H1 (cell line): ENCODE measurements around the gene KLHL3. TPM values are rescaled to one million over a fixed set of nuclear protein-coding genes. Genes with fewer than 3 reads are reported as not detected.

Source experiments
- CTCF ChIA-PET: fragments of 300-600 bp; sonication (Branson Sonifier 250); formaldehyde crosslinking; loops from one replicate; lab custom pipeline; 2021; ENCODE audit not compliant: partially characterized antibody; lab: Charles Lee
- POLR2A ChIA-PET: fragments of 300-600 bp; sonication (Branson Sonifier 250); formaldehyde crosslinking; loops from one replicate; lab custom pipeline; 2021; ENCODE audit warnings: inconsistent platforms; ENCODE audit not compliant: partially characterized antibody; lab: Charles Lee
- DNase-seq, 2 experiments: peaks; one replicate each; pipeline versions ENCODE4 v3.0.0 to v3.0.0-alpha.2; 2010 to 2022; ENCODE audit warnings: low spot score in 2 of 2, low read depth in 1 of 2, mixed read lengths in 1 of 2
- FAIRE-seq: peaks from 2 replicates; lab custom pipeline; 2011; peaks lifted over from hg19 to GRCh38; lab: Jason Lieb, UNC
- H2AFZ ChIP-seq: 2 replicates; pipeline ENCODE4 v1.8.1; 2012; ENCODE audit warnings: low read length, inconsistent platforms
- H2AK5ac ChIP-seq: 2 replicates; pipeline ENCODE4 v1.6.1; 2013; ENCODE audit warnings: low read depth, low read length
- H2BK120ac ChIP-seq: replicated peaks from 2 replicates; pipeline ENCODE3; 2013; ENCODE audit warnings: low read depth, low read length, inconsistent platforms
- H2BK12ac ChIP-seq: 2 replicates; pipeline ENCODE4 v1.6.1; 2013; ENCODE audit warnings: low read depth, low read length
- H2BK15ac ChIP-seq: 2 replicates; pipeline ENCODE4 v1.6.1; 2013; ENCODE audit warnings: low read length
- H2BK20ac ChIP-seq: 2 replicates; pipeline ENCODE4 v1.6.1; 2013; ENCODE audit warnings: low read length
- H2BK5ac ChIP-seq: 2 replicates; pipeline ENCODE4 v1.6.1; 2013; ENCODE audit warnings: low read depth, low read length
- H3K14ac ChIP-seq: 2 replicates; pipeline ENCODE4 v1.6.1; 2013; ENCODE audit warnings: inconsistent platforms; ENCODE audit not compliant: insufficient read length
- H3K18ac ChIP-seq: 2 replicates; pipeline ENCODE4 v1.6.1; 2013; ENCODE audit warnings: low read length; ENCODE audit errors: extremely low read depth
- H3K23ac ChIP-seq: 2 replicates; pipeline ENCODE4 v1.6.1; 2013; ENCODE audit warnings: inconsistent platforms; ENCODE audit not compliant: insufficient read length
- H3K23me2 ChIP-seq: 2 replicates; pipeline ENCODE4 v1.6.1; 2013; ENCODE audit warnings: low read depth, low read length
- H3K27ac ChIP-seq: 2 replicates; pipeline ENCODE4 v1.6.1; 2011; ENCODE audit warnings: low read depth, low read length, inconsistent platforms
- H3K27me3 ChIP-seq, 4 experiments: replicated peaks in 1 of 4; 1 replicate in 1 of 4; 2 replicates in 3 of 4; pipeline versions ENCODE4 v1.6.1 to v1.8.1; 2011 to 2013; ENCODE audit warnings: low read length in 3 of 4, mild to moderate bottlenecking in 3 of 4, inconsistent platforms in 2 of 4, mixed read lengths in 2 of 4, moderate library complexity in 1 of 4; ENCODE audit not compliant: control insufficient read depth in 3 of 4, insufficient read depth in 3 of 4; ENCODE audit errors: extremely low read depth in 1 of 4
- H3K36me3 ChIP-seq, 4 experiments: 2 replicates each; pipeline versions ENCODE4 v1.6.1 to v1.8.1; 2011 to 2013; ENCODE audit warnings: mild to moderate bottlenecking in 4 of 4, low read length in 3 of 4, moderate library complexity in 2 of 4, control low read depth in 1 of 4, inconsistent platforms in 1 of 4; ENCODE audit not compliant: insufficient read depth in 4 of 4, control insufficient read depth in 2 of 4
- H3K4ac ChIP-seq: replicated peaks from 2 replicates; pipeline ENCODE3; 2013; ENCODE audit warnings: low read length, low read depth, mixed read lengths, inconsistent platforms; ENCODE audit not compliant: insufficient read length
- H3K4me1 ChIP-seq, 4 experiments: replicated peaks in 1 of 4; 1 replicate in 1 of 4; 2 replicates in 3 of 4; pipeline versions ENCODE4 v1.6.1 to v1.8.1; 2011 to 2013; ENCODE audit warnings: low read length in 3 of 4, inconsistent platforms in 2 of 4, mixed read lengths in 1 of 4; ENCODE audit not compliant: insufficient read depth in 4 of 4, control insufficient read depth in 3 of 4
- H3K4me2 ChIP-seq, 2 experiments: 2 replicates each; pipeline versions ENCODE4 v1.6.1 to v1.8.1; 2011 to 2013; ENCODE audit warnings: low read depth in 2 of 2, low read length in 2 of 2, control low read depth in 1 of 2, inconsistent platforms in 1 of 2, mild to moderate bottlenecking in 1 of 2; ENCODE audit not compliant: insufficient read depth in 1 of 2
- H3K4me3 ChIP-seq, 4 experiments: fragments of 200-600, 300-600 bp in 1 of 4; sonication (generic), shearing (Covaris generic), sonication (Bioruptor Twin) in 1 of 4; 2 replicates each; pipeline versions ENCODE4 v1.5.1 to v1.8.1; 2011 to 2016; ENCODE audit warnings: low read length in 4 of 4, low read depth in 3 of 4, control low read depth in 2 of 4, inconsistent platforms in 2 of 4, mild to moderate bottlenecking in 2 of 4, mixed read lengths in 1 of 4, moderate library complexity in 1 of 4; ENCODE audit not compliant: insufficient read depth in 2 of 4; ENCODE audit errors: extremely low read depth in 1 of 4
- H3K56ac ChIP-seq: replicated peaks from 2 replicates; pipeline ENCODE3; 2013; ENCODE audit warnings: low read depth, mild to moderate bottlenecking, mixed read lengths, low read length, inconsistent platforms; ENCODE audit not compliant: insufficient read length
- H3K79me1 ChIP-seq: 2 replicates; pipeline ENCODE4 v1.6.1; 2013; ENCODE audit warnings: low read depth, low read length, control low read depth
- H3K79me2 ChIP-seq, 2 experiments: 2 replicates each; pipeline versions ENCODE4 v1.6.1 to v1.8.1; 2012 to 2013; ENCODE audit warnings: low read length in 2 of 2, mild to moderate bottlenecking in 2 of 2, inconsistent platforms in 1 of 2; ENCODE audit not compliant: insufficient read depth in 2 of 2, control insufficient read depth in 1 of 2
- H3K9ac ChIP-seq, 4 experiments: replicated peaks in 1 of 4; 1 replicate in 1 of 4; 2 replicates in 3 of 4; pipeline versions ENCODE4 v1.6.1 to v1.8.1; 2011 to 2013; ENCODE audit warnings: low read depth in 3 of 4, low read length in 3 of 4, control low read depth in 2 of 4, mild to moderate bottlenecking in 2 of 4, moderate library complexity in 2 of 4, inconsistent platforms in 1 of 4; ENCODE audit errors: extremely low read depth in 1 of 4
- H3K9me3 ChIP-seq, 2 experiments: 2 replicates each; pipeline versions ENCODE4 v1.6.1 to v1.8.1; 2012 to 2013; ENCODE audit warnings: mild to moderate bottlenecking in 2 of 2, moderate library complexity in 2 of 2, control low read depth in 1 of 2, inconsistent platforms in 1 of 2, low read depth in 1 of 2, low read length in 1 of 2, mixed read lengths in 1 of 2; ENCODE audit not compliant: insufficient read depth in 2 of 2
- H4K20me1 ChIP-seq, 2 experiments: replicated peaks in 1 of 2; 2 replicates each; pipeline versions ENCODE3 to v1.8.1; 2011 to 2013; ENCODE audit warnings: inconsistent platforms in 2 of 2, low read length in 2 of 2, mild to moderate bottlenecking in 1 of 2; ENCODE audit not compliant: insufficient read depth in 2 of 2, control insufficient read depth in 1 of 2
- H4K5ac ChIP-seq: 2 replicates; pipeline ENCODE4 v1.6.1; 2013; ENCODE audit warnings: low read length, low read depth, mixed read lengths, inconsistent platforms; ENCODE audit not compliant: insufficient read length
- H4K8ac ChIP-seq: 2 replicates; pipeline ENCODE4 v1.8.0; 2013; ENCODE audit warnings: mild to moderate bottlenecking, moderate library complexity, low read length, inconsistent platforms; ENCODE audit not compliant: insufficient read depth; ENCODE audit errors: extremely low read depth
- H4K91ac ChIP-seq: replicated peaks from 2 replicates; pipeline ENCODE3; 2013; ENCODE audit warnings: low read length, mixed read lengths, inconsistent platforms; ENCODE audit not compliant: insufficient read length
- BACH1 ChIP-seq: IDR thresholded peaks from 2 replicates; pipeline ENCODE4 v1.6.1; 2012; ENCODE audit warnings: low read length, improper control_type of control experiment
- BRCA1 ChIP-seq: IDR thresholded peaks from 2 replicates; pipeline ENCODE4 v1.6.1; 2012; ENCODE audit warnings: low read depth, low read length, improper control_type of control experiment
- CBX5 ChIP-seq: fragments of 300-800, 300-1000 bp; sonication (generic); IDR thresholded peaks from 2 replicates; pipeline ENCODE4 v1.7.1; 2016; ENCODE audit warnings: antibody characterized with exemption, low read length, low read depth
- FOSL1 ChIP-seq: IDR thresholded peaks from 2 replicates; pipeline ENCODE4 v1.6.1; 2011; ENCODE audit warnings: mild to moderate bottlenecking, low read depth, low read length, moderate library complexity; ENCODE audit not compliant: insufficient read depth
- JUND ChIP-seq: IDR thresholded peaks from 2 replicates; pipeline ENCODE4 v1.6.1; 2011; ENCODE audit warnings: mild to moderate bottlenecking, improper control_type of control experiment, low read length
- KDM1A ChIP-seq: fragments of 200-600, 300-600 bp; sonication (generic); IDR thresholded peaks from 2 replicates; pipeline ENCODE4 v1.7.1; 2016; ENCODE audit warnings: mild to moderate bottlenecking, low read length, borderline replicate concordance
- MAFK ChIP-seq: IDR thresholded peaks from 2 replicates; pipeline ENCODE4 v1.6.1; 2012; ENCODE audit warnings: low read depth, mild to moderate bottlenecking, improper control_type of control experiment, low read length
- SRF ChIP-seq: IDR thresholded peaks from 2 replicates; pipeline ENCODE4 v1.6.1; 2011; ENCODE audit warnings: mild to moderate bottlenecking, low read depth, low read length, moderate library complexity
- TBP ChIP-seq: IDR thresholded peaks from 2 replicates; pipeline ENCODE4 v1.6.1; 2011; ENCODE audit warnings: low read depth, low read length, improper control_type of control experiment
- WGBS, 2 experiments: shearing (Covaris generic) in 1 of 2; methylation state at CpG; one replicate each; pipeline versions ENCODE4 v1.1.6 to v1.1.7; 2013 to 2015; ENCODE audit warnings: low lambda C conversion rate in 2 of 2, mixed read lengths in 2 of 2, inconsistent platforms in 1 of 2, low coverage in 1 of 2, missing lambda C conversion rate in 1 of 2; ENCODE audit not compliant: insufficient replicate concordance in 2 of 2, insufficient coverage in 1 of 2, insufficient read length in 1 of 2; ENCODE audit errors: extremely low coverage in 1 of 2, missing lambda C conversion rate in 1 of 2; 5-methylcytosine and 5-hydroxymethylcytosine counted together
- polyA plus RNA-seq, 7 experiments: library from polyadenylated mRNA; depleted of rRNA in 3 of 7; stranded (reverse) in 5 of 7; unstranded in 2 of 7; fragments of >200 nt in 5 of 7; fragments of 200-250 nt in 2 of 7; gene quantifications; 1 replicate in 5 of 7; 2 replicates in 1 of 7; 4 replicates in 1 of 7; pipeline versions ENCODE4 v1.2.1 to v1.2.3, GENCODE V29; 2011 to 2013; ENCODE audit warnings: missing spikeins in 2 of 7, mixed read lengths in 2 of 7
- total RNA-seq: library from RNA; stranded (reverse); fragmentation: NEBNext Ultra II Directional; extraction: Animal tissue kit (Norgen Biotek cat#: 25700); gene quantifications from 2 replicates; pipeline ENCODE4 v1.2.1, GENCODE V29; 2021
- TF ChIP-seq, protein P1 (sequence below): IDR thresholded peaks from 2 replicates; pipeline ENCODE4 v1.6.1; 2012; ENCODE audit warnings: inconsistent platforms

KLHL3 gene
- total and polyA plus RNA-seq, 2 of the 8 experiments (the other 6 are each of a cell fraction or from before 2014, with no cell fraction given) = 7.4 to 13.7 TPM

- TF ChIP-seq TBP (no peak), BACH1 (no peak), MAFK (no peak), CBX5 (no peak), BRCA1 (no peak), FOSL1 (no peak), KDM1A (no peak), JUND (no peak), SRF (no peak)
- TF ChIP-seq, protein P1, sequence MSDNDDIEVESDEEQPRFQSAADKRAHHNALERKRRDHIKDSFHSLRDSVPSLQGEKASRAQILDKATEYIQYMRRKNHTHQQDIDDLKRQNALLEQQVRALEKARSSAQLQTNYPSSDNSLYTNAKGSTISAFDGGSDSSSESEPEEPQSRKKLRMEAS = no peak
- no peak overlapping the region for H3K14ac ChIP-seq
- H4K91ac ChIP-seq = no peak overlapping the region
- H3K36me3 ChIP-seq = no peaks in the 10 kb centered on the region
- no peak overlapping the region for H3K23ac ChIP-seq
- H2BK15ac ChIP-seq = no peak overlapping the region
- DNase-seq (no peak), FAIRE-seq (no peak)
- CTCF ChIA-PET = interaction anchor here (0.8 kb wide), 1 partner anchor 167 kb away, joined by 3 read pairs; no protein-coding TSS in a partner anchor
- no peak overlapping the region for H2BK12ac ChIP-seq
- H3K4me1 ChIP-seq = no peaks in the 10 kb centered on the region
- no peak overlapping the region for H3K9ac ChIP-seq
- H3K27me3 ChIP-seq = no peaks in the 10 kb centered on the region
- 90% methylated on average over 2 of the region's 2 CpGs; no CpG with 5 or more reads in 1 of the 2 experiments for WGBS, 2 experiments
- H4K8ac ChIP-seq = no peak overlapping the region
- no peak overlapping the region for H3K18ac ChIP-seq
- no peak overlapping the region for H2BK5ac ChIP-seq
- H3K56ac ChIP-seq = no peak overlapping the region
- H2BK20ac ChIP-seq = no peak overlapping the region
- H3K4ac ChIP-seq = no peak overlapping the region
- H3K79me1 ChIP-seq = no peaks in the 10 kb centered on the region
- POLR2A ChIA-PET = no interaction called here
- no peaks in the 10 kb centered on the region for H3K9me3 ChIP-seq
- no peaks in the 10 kb centered on the region for H3K79me2 ChIP-seq
- no peak overlapping the region for H2BK120ac ChIP-seq
- no peak overlapping the region for H2AFZ ChIP-seq
- no peak overlapping the region for H4K5ac ChIP-seq
- no peak overlapping the region for H3K4me3 ChIP-seq
- no peaks in the 10 kb centered on the region; the same call in 1 of the 2 replicates for H3K23me2 ChIP-seq
- H2AK5ac ChIP-seq = no peak overlapping the region
- H3K27ac ChIP-seq = no peak overlapping the region
- H3K4me2 ChIP-seq = no peak overlapping the region
- no peaks in the 10 kb centered on the region for H4K20me1 ChIP-seq
Observed at GRCh38 chr5:137575847-137576246, 160.0 kb downstream of the KLHL3 start.
